MCF 10A (cell line): ENCODE measurements around the gene ADAMTSL1. TPM values are rescaled to one million over a fixed set of nuclear protein-coding genes. Genes with fewer than 3 reads are reported as not detected.
A peak's percentile ranks its signal among the peaks of the same experiment; 100 is the strongest.

ENCODE experiments used
- BruUV-seq: library from RNA; stranded (reverse); fragments of 400-500 nt; replicated peaks from 2 replicates; lab custom pipeline; 2021; lab: Mats Ljungman, UMichigan
- CTCF ChIA-PET: fragments of 300-600 bp; sonication (Branson Sonifier 250); formaldehyde crosslinking; extraction: SDS; loops from one replicate; lab custom pipeline; 2021; ENCODE audit warnings: antibody characterized with exemption, inconsistent platforms; lab: Yijun Ruan, JAX
- POLR2A ChIA-PET: fragments of 300-600, 350-650 bp; sonication (Branson Sonifier 250); formaldehyde crosslinking; extraction: SDS; loops from one replicate; lab custom pipeline; 2020; ENCODE audit warnings: antibody characterized with exemption, inconsistent platforms; lab: Yijun Ruan, JAX
- DNase-seq: peaks from one replicate; pipeline ENCODE4 v3.0.0-alpha.2; 2018; ENCODE audit not compliant: unreplicated experiment
- H3K27ac Mint-ChIP-seq: one replicate; pipeline ENCODE4 v1.8.0; 2022; ENCODE audit warnings: mild to moderate bottlenecking, low read depth, mixed read lengths; ENCODE audit not compliant: unreplicated experiment
- H3K27me3 Mint-ChIP-seq: one replicate; pipeline ENCODE4 v1.8.0; 2022; ENCODE audit warnings: mixed read lengths; ENCODE audit not compliant: insufficient read depth, unreplicated experiment
- H3K36me3 Mint-ChIP-seq: one replicate; pipeline ENCODE4 v1.8.0; 2022; ENCODE audit warnings: mild to moderate bottlenecking, moderate library complexity, mixed read lengths; ENCODE audit not compliant: insufficient read depth, unreplicated experiment
- H3K4me1 Mint-ChIP-seq: one replicate; pipeline ENCODE4 v1.8.0; 2022; ENCODE audit warnings: mixed read lengths; ENCODE audit not compliant: insufficient read depth, unreplicated experiment
- H3K4me3 Mint-ChIP-seq: one replicate; pipeline ENCODE4 v1.8.0; 2022; ENCODE audit warnings: mild to moderate bottlenecking, moderate library complexity, mixed read lengths; ENCODE audit not compliant: unreplicated experiment
- H3K9me3 Mint-ChIP-seq: one replicate; pipeline ENCODE4 v1.8.0; 2022; ENCODE audit warnings: mixed read lengths; ENCODE audit not compliant: unreplicated experiment
- CTCF ChIP-seq: fragments of 200-600 bp; IDR thresholded peaks from one replicate; pipeline ENCODE4 v1.8.0; 2022; ENCODE audit warnings: antibody characterized with exemption, mild to moderate bottlenecking; ENCODE audit not compliant: unreplicated experiment
- intact Hi-C: fragments of 100-400 bp; cut with micrococcal nuclease; formaldehyde crosslinking; loops from 2 replicates; pipeline ENCODE4 v1.14.1; 2022
- total RNA-seq: library from RNA; stranded (reverse); gene quantifications from 2 replicates; pipeline ENCODE4 v1.2.3, GENCODE V29; 2022

ADAMTSL1 gene
- total RNA-seq, 1 experiment from 2014 or later = not detected

- DNase-seq = no peak
- no peaks in the 10 kb centered on the region for H3K27me3 Mint-ChIP-seq
These were observed 117.3 kb downstream of the ADAMTSL1 start for GRCh38 chr9:18591261-18591660.

GRCh38 chr9:18594837-18595236, 120.9 kb downstream of the ADAMTSL1 start:
- ChIA-PET POLR2A (interaction anchor here (0.6 kb wide), 1 partner anchor 361 kb away, joined by 3 read pairs; no protein-coding TSS in a partner anchor), CTCF (no interaction called here)
- H3K36me3 Mint-ChIP-seq = no peaks in the 10 kb centered on the region
- no peaks in the 10 kb centered on the region for H3K27me3 Mint-ChIP-seq
- H3K27ac Mint-ChIP-seq = no peak overlapping the region
- DNase-seq = no peak
- intact Hi-C loops = no loop called here
- H3K4me1 Mint-ChIP-seq = peaks cover 10% of the 10 kb centered on the region
- no peak overlapping the region for H3K4me3 Mint-ChIP-seq
- no peak for TF ChIP-seq CTCF
- no TSS peak for BruUV-seq
- H3K9me3 Mint-ChIP-seq = peaks cover 29% of the 10 kb centered on the region

More at GRCh38 chr9:18591261-18591660, 117.3 kb downstream of the ADAMTSL1 start:
- intact Hi-C loops = no loop called here
- no TSS peak for BruUV-seq
- peaks cover 33% of the 10 kb centered on the region for H3K9me3 Mint-ChIP-seq
- no peak for TF ChIP-seq CTCF
- no peaks in the 10 kb centered on the region for H3K36me3 Mint-ChIP-seq
- no peak overlapping the region for H3K27ac Mint-ChIP-seq
- POLR2A ChIA-PET = no interaction called here
- CTCF ChIA-PET = no interaction called here
- H3K4me1 Mint-ChIP-seq = peaks cover under 1% of the 10 kb centered on the region
- H3K4me3 Mint-ChIP-seq = no peak overlapping the region

- ChIA-PET CTCF (interaction anchor here (0.5 to 1.0 kb wide), 4 partner anchors 24 to 470 kb away, joined by 3 read pairs; no protein-coding TSS in a partner anchor), POLR2A (interaction anchor here (0.6 kb wide), 1 partner anchor 1216 kb away, joined by 3 read pairs; no protein-coding TSS in a partner anchor)
- no peaks in the 10 kb centered on the region for H3K27me3 Mint-ChIP-seq
- intact Hi-C loops = no loop called here
- H3K27ac Mint-ChIP-seq = no peak overlapping the region
- no peak for TF ChIP-seq CTCF
- no peaks in the 10 kb centered on the region for H3K36me3 Mint-ChIP-seq
- no TSS peak for BruUV-seq
- no peak overlapping the region for H3K4me3 Mint-ChIP-seq
- peaks cover 22% of the 10 kb centered on the region for H3K9me3 Mint-ChIP-seq
- H3K4me1 Mint-ChIP-seq = peaks cover 11% of the 10 kb centered on the region
- no peak for DNase-seq
These were observed 121.6 kb downstream of the ADAMTSL1 start for GRCh38 chr9:18595597-18595996.

DNA sequence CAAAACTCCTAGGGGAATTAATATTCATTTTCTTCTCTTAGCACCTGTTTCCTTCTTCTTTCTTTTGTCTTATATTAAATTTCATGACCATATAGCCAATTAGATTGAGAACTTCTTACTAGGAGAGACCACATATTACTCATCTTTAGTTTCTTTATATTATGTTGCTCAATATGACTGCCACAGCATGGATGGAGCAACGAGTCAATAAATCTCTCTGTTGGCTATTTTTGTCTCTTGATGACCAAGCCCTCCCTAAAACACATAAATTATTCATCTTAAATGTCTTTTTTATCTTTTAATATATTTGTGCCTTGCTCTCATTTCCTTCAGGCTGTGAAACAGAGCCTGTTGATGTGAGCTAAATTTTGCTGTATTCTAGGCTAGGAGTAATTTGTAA, 123.0 kb downstream of the ADAMTSL1 start:
- CTCF ChIA-PET = no interaction called here
- POLR2A ChIA-PET = interaction anchor here (0.7 to 0.9 kb wide), 2 partner anchors 36 to 141 kb away, joined by 3 read pairs; no protein-coding TSS in a partner anchor
- Mint-ChIP-seq H3K4me1 (peaks cover 18% of the 10 kb centered on the region), H3K36me3 (no peaks in the 10 kb centered on the region), H3K27ac (no peak overlapping the region), H3K27me3 (no peaks in the 10 kb centered on the region), H3K9me3 (peaks cover 12% of the 10 kb centered on the region), H3K4me3 (no peak overlapping the region)
- intact Hi-C loops = no loop called here
- peak; percentile 71 for DNase-seq
- no peak for TF ChIP-seq CTCF
- no TSS peak for BruUV-seq
